Vagina (tissue), 2 donors: ENCODE results near the gene OR2T11.
"Not testable (repeated sequence)": the region's sequence is repeated elsewhere in the genome, so short reads cannot be mapped to it uniquely, and the experiment has no call there.

Experiments used
- POLR2A ChIP-seq, 2 donors: fragments of 450-650 bp; IDR thresholded peaks; one replicate each; pipeline ENCODE4 v1.6.1; 2017; ENCODE audit warnings: antibody characterized with exemption in 2 of 2, mild to moderate bottlenecking in 2 of 2, moderate library complexity in 2 of 2
- POLR2AphosphoS5 ChIP-seq, 2 donors: sonication (generic); formaldehyde crosslinking; IDR thresholded peaks; one replicate each; pipeline ENCODE4 v1.9.0; 2017; ENCODE audit warnings: antibody characterized with exemption in 2 of 2, mild to moderate bottlenecking in 2 of 2, low read depth in 1 of 2; ENCODE audit not compliant: insufficient read depth in 1 of 2
- TF ChIP-seq, protein P1 (sequence below), 3 experiments: fragments of 450-650 bp in 2 of 3; fragments of 200-600 bp in 1 of 3; sonication (generic) in 1 of 3; IDR thresholded peaks; one replicate each; pipeline ENCODE4 v1.5.1; 2017 to 2019; ENCODE audit warnings: antibody characterized with exemption in 3 of 3, mild to moderate bottlenecking in 2 of 3, moderate library complexity in 2 of 3

DNA sequence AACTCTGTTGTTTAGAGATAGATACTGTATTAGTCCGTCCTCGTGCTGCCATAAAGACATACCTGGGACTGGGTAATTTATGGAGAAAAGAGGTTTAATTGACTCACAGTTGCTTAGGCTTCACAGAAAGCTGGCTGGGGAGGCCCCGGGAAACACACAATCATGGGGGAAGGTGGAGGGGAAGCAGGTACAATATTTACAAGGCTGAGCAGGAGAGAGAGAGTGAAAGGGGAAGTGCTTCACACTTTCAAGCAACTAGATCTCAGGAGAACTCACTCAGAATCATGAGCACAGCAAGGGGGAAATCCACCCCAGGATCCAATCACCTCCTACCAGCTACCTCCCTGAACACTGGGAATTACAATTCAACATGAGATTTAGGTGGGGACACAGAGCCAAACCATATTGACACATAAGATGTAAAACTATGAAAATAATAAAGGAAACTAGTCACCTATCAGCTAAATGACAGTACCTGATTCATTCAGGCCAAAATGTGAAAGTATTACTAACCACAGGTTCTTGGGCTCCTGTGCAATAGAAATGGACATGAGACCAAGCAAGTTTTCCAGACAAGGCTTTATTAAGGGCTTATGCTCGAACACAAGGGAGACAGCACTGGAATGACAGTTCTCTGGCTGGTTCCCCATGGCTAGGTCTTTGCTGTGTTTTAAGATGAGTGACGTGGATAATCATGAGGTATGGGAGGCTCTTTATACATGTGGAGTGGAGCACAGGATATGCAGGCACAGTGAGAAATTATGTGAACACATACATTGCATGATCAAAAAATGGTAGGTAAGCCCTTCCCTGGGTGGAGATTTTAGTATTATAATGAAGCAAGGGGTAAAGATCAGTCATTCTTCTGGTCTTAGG, 28.8 kb upstream of the OR2T11 start:
- TF ChIP-seq, protein P1, sequence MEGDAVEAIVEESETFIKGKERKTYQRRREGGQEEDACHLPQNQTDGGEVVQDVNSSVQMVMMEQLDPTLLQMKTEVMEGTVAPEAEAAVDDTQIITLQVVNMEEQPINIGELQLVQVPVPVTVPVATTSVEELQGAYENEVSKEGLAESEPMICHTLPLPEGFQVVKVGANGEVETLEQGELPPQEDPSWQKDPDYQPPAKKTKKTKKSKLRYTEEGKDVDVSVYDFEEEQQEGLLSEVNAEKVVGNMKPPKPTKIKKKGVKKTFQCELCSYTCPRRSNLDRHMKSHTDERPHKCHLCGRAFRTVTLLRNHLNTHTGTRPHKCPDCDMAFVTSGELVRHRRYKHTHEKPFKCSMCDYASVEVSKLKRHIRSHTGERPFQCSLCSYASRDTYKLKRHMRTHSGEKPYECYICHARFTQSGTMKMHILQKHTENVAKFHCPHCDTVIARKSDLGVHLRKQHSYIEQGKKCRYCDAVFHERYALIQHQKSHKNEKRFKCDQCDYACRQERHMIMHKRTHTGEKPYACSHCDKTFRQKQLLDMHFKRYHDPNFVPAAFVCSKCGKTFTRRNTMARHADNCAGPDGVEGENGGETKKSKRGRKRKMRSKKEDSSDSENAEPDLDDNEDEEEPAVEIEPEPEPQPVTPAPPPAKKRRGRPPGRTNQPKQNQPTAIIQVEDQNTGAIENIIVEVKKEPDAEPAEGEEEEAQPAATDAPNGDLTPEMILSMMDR (IDR thresholded peaks at IDR 0.05): not testable (repeated sequence)
- TF ChIP-seq POLR2AphosphoS5 (IDR thresholded peaks at IDR 0.05; ENCODE audit: insufficient read depth in 1 of 2, low read depth in 1 of 2); POLR2A (IDR thresholded peaks at IDR 0.05): not testable (repeated sequence)
